Activated CD4-positive, alpha-beta T cell treated with anti-CD3 and anti-CD28 coated beads, Interleukin-2, amount 50 U/mL, for 48 hours (primary cell): ENCODE data around the gene PRKCB.
A peak's percentile ranks its signal among the peaks of the same experiment; 100 is the strongest.

Experiments
- DNase-seq, 2 experiments: peaks; one replicate each; pipeline ENCODE4 v3.0.0-alpha.2; 2020

The PRKCB gene

GRCh38 chr16:23969468-23970297 is 133.9 kb downstream of the PRKCB start:
- DNase-seq, result no peak

DNA sequence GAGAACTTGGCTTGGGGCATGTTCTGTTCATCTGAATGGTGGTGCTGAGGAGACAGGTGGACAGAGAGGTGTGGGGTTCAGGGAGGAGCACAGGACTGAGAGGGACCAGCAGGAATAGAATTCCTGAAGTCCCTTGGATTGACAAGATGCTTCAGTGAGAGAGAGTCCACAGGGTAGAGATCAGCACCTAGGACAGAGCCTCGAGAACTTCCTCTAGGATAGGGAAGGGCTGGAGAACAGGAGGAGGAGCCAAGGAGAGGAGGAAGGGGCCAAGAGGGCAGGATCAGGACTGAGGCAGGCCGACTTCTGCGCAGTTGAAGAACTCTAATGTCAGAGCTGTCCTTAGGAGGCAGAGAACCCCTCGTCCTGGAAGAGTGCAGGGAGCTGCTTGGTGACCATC is 138.4 kb downstream of the PRKCB start:
- no peak for DNase-seq

GRCh38 chr16:23975293-23975692 is 139.5 kb downstream of the PRKCB start:
- peak in 1 of 2 experiments; percentile 28 for DNase-seq

- DNase-seq, result no peak
These were observed 140.3 kb downstream of the PRKCB start for GRCh38 chr16:23976091-23976490.

- DNase-seq, result no peak
These were observed 140.7 kb downstream of the PRKCB start for GRCh38 chr16:23976524-23976923.

DNA sequence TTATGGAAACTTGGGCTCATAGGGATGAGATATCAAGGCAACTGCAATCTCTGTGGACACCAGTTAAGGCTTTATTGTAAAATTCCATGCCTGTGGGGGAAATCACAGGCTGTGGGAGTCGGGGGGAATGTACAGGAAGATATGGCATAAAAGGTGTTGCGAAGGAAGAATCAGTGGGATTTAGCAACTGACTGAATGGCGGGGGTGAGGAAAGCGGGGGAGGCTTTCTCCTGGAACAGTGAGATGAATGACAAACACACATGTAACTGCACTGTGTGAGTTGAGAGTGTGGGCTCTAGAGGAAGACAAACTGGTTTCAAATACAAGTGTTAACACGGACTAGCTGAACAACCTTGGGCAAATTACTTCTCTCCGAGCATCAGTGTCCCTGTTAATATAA is 143.7 kb downstream of the PRKCB start:
- DNase-seq, result no peak

GRCh38 chr16:23979982-23980381 is 144.2 kb downstream of the PRKCB start:
- DNase-seq, result no peak

DNA sequence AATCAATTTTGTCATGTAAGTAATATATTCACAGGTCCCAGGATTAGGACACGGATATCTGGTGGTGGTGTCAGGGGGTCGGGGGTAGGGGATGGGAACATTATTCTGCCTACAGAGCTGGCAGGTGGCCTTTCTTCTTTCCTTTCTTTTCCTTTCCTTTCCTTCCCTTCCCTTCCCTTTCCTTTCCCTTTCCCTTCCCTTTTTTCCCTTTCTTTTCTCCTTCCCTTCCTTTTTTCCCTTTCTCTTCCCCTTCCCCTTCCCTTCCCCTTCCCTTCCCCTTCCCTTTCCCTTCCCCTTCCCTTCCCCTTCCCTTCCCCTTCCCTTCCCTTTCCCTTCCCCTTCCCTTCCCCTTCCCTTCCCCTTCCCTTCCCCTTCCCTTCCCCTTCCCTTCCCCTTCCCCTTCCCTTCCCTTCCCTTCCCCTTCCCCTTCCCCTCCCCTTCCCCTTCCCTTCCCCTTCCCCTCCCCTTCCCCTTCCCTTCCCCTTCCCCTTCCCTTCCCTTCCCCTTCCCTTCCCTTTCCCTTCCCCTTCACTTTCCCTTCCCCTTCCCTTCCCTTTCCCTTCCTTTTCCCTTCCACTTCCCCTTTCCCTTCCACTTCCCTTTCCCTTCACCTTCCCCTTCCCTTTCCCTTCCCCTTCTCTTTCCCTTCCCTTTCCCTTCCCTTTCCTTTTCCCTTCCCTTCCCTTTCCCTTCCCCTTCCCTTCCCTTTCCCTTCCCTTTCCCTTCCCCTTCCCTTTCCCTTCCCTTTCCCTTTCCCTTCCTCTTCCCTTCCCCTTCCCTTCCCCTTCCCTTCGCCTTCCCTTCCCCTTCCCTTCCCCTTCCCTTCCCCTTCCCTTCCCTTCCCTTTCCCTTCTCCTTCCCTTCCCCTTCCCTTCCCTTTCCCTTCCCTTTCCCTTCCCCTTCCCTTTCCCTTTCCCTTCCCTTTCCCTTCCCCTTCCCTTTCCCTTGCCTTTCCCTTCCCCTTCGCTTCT is 145.9 kb downstream of the PRKCB start:
- DNase-seq, result no peak

DNA sequence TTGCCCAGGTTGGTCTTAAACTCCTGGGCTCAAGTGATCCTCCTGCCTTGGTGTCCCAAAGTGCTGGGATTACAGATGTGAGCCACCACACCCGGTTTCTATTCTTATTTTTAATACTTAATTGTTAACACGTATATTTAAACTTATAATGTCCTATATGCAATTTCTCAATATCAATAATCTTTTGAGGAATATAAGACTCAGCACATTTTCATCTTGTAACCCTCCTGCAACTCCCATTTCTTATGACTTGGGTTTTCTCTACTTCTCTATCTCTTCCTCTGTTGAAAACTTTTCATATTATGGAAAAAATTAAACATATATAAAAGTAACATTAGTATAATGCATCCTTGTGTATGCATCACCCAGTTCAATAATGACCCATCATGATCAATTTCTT is 150.7 kb downstream of the PRKCB start:
- no peak for DNase-seq

DNA sequence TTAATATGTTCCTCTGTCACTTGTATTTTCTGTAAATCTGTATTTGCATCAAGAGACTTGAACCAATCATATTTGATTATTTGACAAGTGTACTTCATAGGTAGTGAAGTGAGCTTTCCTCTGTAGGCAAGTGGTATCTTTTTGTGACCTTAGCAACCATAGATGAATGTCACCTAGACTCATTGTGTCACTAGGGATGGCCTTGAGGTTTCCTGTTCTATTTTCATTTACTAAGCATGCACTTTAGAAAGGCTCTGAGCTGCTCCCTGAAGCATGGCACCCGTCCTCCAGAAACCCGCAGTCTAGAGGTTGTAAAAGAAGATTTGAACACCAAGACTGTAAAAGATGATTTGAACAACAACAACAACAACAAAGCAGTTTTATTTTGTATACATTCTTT is 151.7 kb downstream of the PRKCB start:
- DNase-seq, result no peak

- DNase-seq, result no peak
These were observed 154.7 kb downstream of the PRKCB start for GRCh38 chr16:23990507-23990906.

DNA sequence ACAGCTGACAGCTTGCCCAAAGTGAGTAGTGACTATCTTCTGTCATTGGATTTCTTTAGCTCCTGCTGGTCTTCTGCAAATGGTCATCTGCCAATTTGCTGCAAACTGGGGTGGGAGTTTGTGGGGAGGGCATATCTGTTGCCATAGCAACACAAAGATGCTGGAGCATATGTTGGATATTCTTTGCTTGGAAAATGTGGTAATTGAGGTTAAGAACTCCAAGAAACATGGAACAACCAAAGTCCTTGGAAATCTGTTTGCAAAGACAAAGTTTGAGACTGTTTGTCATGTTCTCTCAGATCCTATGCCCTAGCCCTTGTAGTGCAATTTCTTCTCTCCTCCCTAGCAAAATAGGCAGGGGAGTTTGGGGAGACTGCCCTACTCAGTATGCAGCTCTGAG is 155.3 kb downstream of the PRKCB start:
- no peak for DNase-seq

- no peak for DNase-seq
These were observed 158.8 kb downstream of the PRKCB start for GRCh38 chr16:23994615-23995014.

DNA sequence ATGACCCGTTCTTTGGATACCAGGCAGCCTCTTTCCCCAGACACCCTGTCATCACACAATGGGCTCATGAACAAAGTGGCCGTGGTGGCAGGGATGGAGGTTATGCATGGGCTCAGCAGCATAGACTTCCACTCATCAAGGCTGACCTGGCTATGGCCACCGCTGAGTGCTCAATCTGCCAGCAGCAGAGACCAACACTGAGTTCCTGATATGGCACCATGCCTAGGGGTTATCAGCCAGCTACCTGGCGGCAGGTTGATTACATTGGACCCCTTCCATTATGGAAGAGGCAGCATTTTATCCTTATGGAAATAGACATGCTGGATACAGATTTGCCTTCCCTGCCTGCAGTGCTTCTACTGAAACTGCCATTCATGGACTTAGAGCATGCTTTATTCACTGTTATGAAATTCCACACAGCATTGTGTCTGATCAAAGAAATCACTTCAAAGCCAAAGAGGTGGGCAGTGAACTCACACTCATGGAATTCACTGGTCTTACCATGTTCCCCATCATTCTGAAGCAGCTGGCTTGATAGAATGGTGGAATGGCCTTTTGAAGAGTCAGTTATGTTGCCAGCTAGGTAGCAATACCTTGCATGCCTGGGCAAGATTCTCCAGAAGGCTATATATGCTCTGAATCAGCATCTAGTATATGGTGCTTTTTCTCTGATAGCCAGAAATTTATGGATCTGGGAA is 160.6 kb downstream of the PRKCB start:
- DNase-seq, result no peak

GRCh38 chr16:23998771-23999170 is 163.0 kb downstream of the PRKCB start:
- DNase-seq, result no peak

DNA sequence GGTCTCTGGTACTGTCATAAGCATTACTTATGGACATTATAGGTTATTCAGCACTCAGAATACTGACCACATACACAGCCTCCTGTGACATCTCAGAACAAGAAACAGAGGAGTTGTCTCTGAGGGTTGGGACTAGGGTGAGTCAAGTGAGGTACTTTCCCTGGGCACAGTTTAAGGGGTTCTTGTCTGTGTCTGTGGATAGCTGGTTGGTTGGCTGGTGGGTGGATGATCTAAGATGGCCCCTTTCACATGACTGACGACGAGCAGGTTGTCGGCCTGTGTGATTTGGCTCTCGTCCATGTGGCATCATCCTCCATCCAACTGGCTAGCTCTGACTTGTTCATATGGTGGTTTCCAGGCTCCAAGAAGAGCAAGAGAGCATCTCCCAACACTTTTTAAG is 163.9 kb downstream of the PRKCB start:
- peak; percentile 75 to 83 for DNase-seq

GRCh38 chr16:24001710-24002109 is 165.9 kb downstream of the PRKCB start:
- no peak for DNase-seq

DNA sequence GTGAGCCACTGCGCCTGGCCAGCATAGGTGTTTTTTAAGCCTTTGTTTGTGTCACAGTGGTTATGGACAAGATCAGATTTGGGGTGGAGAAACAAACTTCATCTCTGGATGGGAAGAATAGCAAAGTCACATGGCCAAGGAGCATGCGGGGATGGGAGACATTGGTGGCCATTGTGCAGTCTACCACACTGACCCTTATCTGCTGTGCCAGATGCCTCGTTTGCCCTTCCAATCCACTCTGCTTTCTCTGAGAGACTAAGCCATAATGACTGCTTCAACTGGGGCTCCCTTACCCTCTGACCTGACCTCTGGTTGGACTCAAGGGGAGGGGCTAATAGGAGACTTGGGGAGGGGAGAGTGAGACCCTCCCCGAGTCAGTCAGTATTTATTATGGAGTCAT is 166.8 kb downstream of the PRKCB start:
- no peak for DNase-seq

GRCh38 chr16:24005577-24005976 is 169.8 kb downstream of the PRKCB start:
- DNase-seq, result no peak

DNA sequence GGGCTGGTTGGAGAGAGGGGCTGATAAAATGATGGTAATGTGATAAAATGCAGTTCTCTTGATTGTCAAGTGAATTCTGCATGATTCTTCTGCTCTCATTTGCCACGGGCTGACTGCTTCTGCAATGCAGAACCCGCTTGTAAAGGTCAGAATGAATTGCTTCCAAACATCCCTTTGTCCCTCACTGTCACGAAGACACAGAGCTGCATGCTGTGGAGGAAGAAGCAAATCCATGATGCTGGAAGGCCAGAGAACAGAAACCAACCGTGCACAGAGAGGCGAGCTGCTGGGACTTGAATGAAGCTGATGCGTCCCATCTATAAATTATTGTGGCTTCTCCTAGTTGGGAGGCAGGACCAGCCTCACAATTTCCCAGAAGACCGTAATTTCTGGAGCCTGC is 171.6 kb downstream of the PRKCB start:
- no peak for DNase-seq

DNA sequence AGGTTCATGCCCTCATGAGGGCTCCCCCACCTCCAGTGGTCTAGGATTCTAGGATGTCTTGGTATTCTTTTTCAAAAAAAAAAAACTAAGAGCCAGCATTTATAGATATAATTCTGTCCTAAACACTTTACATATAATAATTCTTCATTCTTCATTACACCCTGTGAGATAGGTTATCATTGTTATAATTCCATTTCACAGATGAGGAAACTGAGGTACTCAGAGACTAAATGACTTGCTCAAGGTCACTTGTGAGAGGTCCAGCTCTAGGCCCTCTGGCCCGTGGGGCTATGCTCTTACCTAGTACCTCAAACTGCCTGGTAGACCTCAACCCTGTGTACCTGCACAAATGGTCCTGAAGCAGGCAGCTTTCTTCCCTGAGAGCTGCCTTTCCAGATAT is 172.2 kb downstream of the PRKCB start:
- no peak for DNase-seq

- DNase-seq, result no peak
These were observed 173.3 kb downstream of the PRKCB start for GRCh38 chr16:24009098-24009497.

- no peak for DNase-seq
These were observed 174.2 kb downstream of the PRKCB start for GRCh38 chr16:24009955-24010354.
